OCI-LY3 (cell line): ENCODE measurements around the gene TBCB.

ENCODE experiments used
- H2AFZ ChIP-seq: fragments of 200-600, 300-600 bp; shearing (Covaris generic); 2 replicates; pipeline ENCODE4 v1.6.0; 2014; ENCODE audit warnings: antibody characterized with exemption, low read depth, low read length
- H3K27ac ChIP-seq: fragments of 200-600, 300-600 bp; sonication (generic); 2 replicates; pipeline ENCODE4 v1.5.1; 2014; ENCODE audit warnings: mild to moderate bottlenecking, low read length, moderate library complexity, mixed read lengths
- H3K27me3 ChIP-seq: fragments of 200-600, 300-600 bp; sonication (generic); 2 replicates; pipeline ENCODE4 v1.6.1; 2014; ENCODE audit warnings: low read depth, low read length, mixed read lengths
- H3K36me3 ChIP-seq: fragments of 200-600, 300-600 bp; sonication (generic); replicated peaks from 2 replicates; pipeline ENCODE3; 2014; ENCODE audit warnings: low read depth, low read length, mixed read lengths
- H3K4me1 ChIP-seq: fragments of 300-600, 200-600 bp; sonication (generic); 2 replicates; pipeline ENCODE4 v1.6.1; 2014; ENCODE audit warnings: low read length, mixed read lengths
- H3K4me2 ChIP-seq: fragments of 200-600, 300-600 bp; sonication (generic); 2 replicates; pipeline ENCODE4 v1.6.1; 2014; ENCODE audit warnings: low read length, mixed read lengths
- H3K4me3 ChIP-seq: fragments of 300-600, 200-600 bp; sonication (generic); 2 replicates; pipeline ENCODE4 v1.5.1; 2014; ENCODE audit warnings: antibody characterized with exemption, mild to moderate bottlenecking, low read length, moderate library complexity
- H3K79me2 ChIP-seq: fragments of 300-600, 200-600 bp; shearing (Covaris generic); 2 replicates; pipeline ENCODE4 v1.6.1; 2014; ENCODE audit warnings: mild to moderate bottlenecking, low read length, mixed read lengths
- H3K9ac ChIP-seq: fragments of 300-600, 200-600 bp; shearing (Covaris generic); 2 replicates; pipeline ENCODE4 v1.6.0; 2014; ENCODE audit warnings: mild to moderate bottlenecking, low read length, moderate library complexity
- H3K9me3 ChIP-seq: fragments of 200-600, 300-600 bp; shearing (Covaris generic); 2 replicates; pipeline ENCODE4 v1.6.1; 2014; ENCODE audit warnings: low read length, mixed read lengths; ENCODE audit not compliant: insufficient read depth
- H4K20me1 ChIP-seq: fragments of 200-600, 300-600 bp; sonication (generic); 2 replicates; pipeline ENCODE4 v1.6.1; 2016; ENCODE audit warnings: low read length, mixed read lengths; ENCODE audit not compliant: insufficient read depth
- CTCF ChIP-seq: fragments of 200-600, 300-600 bp; sonication (generic); IDR thresholded peaks from 2 replicates; pipeline ENCODE4 v1.5.1; 2014; ENCODE audit warnings: antibody characterized with exemption, low read length, low read depth
- EZH2phosphoT487 ChIP-seq: fragments of 200-600 bp; shearing (Covaris generic); IDR thresholded peaks from 2 replicates; pipeline ENCODE4 v1.6.1; 2018; ENCODE audit warnings: antibody characterized with exemption, mixed run types, low read depth

Gene TBCB

GRCh38 chr19:36142046-36142445 is 26.8 kb downstream of the TBCB start:
- Histone ChIP-seq H3K36me3 (peaks cover 40% of the 10 kb centered on the region), H3K9me3 (no peaks in the 10 kb centered on the region), H3K79me2 (peaks cover 19% of the 10 kb centered on the region), H3K9ac (no peak overlapping the region), H4K20me1 (peaks cover 10% of the 10 kb centered on the region), H2AFZ (no peak overlapping the region), H3K4me1 (peaks cover 10% of the 10 kb centered on the region), H3K27me3 (no peaks in the 10 kb centered on the region), H3K4me3 (no peak overlapping the region), H3K4me2 (no peak overlapping the region), H3K27ac (no peak overlapping the region)
- TF ChIP-seq CTCF (no peak), EZH2phosphoT487 (no peak)

GRCh38 chr19:36142496-36142895 is 27.2 kb downstream of the TBCB start:
- Histone ChIP-seq H3K4me1 (peaks cover 6% of the 10 kb centered on the region), H3K36me3 (peaks cover 42% of the 10 kb centered on the region), H3K27ac (no peak overlapping the region), H3K27me3 (no peaks in the 10 kb centered on the region), H3K4me3 (no peak overlapping the region), H4K20me1 (peaks cover 10% of the 10 kb centered on the region), H3K79me2 (peaks cover 19% of the 10 kb centered on the region), H3K9ac (no peak overlapping the region), H3K4me2 (no peak overlapping the region), H2AFZ (no peak overlapping the region), H3K9me3 (no peaks in the 10 kb centered on the region)
- TF ChIP-seq CTCF: no peak
- TF ChIP-seq EZH2phosphoT487: no peak

- Histone ChIP-seq H3K27me3 (no peaks in the 10 kb centered on the region), H3K4me1 (peaks cover 6% of the 10 kb centered on the region), H3K4me2 (no peak overlapping the region), H3K36me3 (peaks cover 48% of the 10 kb centered on the region), H2AFZ (no peak overlapping the region), H4K20me1 (peaks cover 10% of the 10 kb centered on the region), H3K9ac (no peak overlapping the region), H3K79me2 (peaks cover 19% of the 10 kb centered on the region), H3K27ac (no peak overlapping the region), H3K4me3 (no peak overlapping the region), H3K9me3 (no peaks in the 10 kb centered on the region)
- TF ChIP-seq EZH2phosphoT487 (no peak), CTCF (no peak)
These were observed 29.4 kb downstream of the TBCB start for GRCh38 chr19:36144624-36145023.

- no peak overlapping the region for H3K27ac ChIP-seq
- no peak overlapping the region for H3K4me2 ChIP-seq
- H2AFZ ChIP-seq: no peak overlapping the region
- no peak overlapping the region for H3K4me3 ChIP-seq
- TF ChIP-seq CTCF (no peak), EZH2phosphoT487 (no peak)
- peaks cover 50% of the 10 kb centered on the region for H3K36me3 ChIP-seq
- no peaks in the 10 kb centered on the region; the same call in 1 of the 2 replicates for H4K20me1 ChIP-seq
- no peaks in the 10 kb centered on the region for H3K27me3 ChIP-seq
- H3K79me2 ChIP-seq: no peaks in the 10 kb centered on the region
- H3K9me3 ChIP-seq: no peaks in the 10 kb centered on the region
- no peak overlapping the region for H3K9ac ChIP-seq
- H3K4me1 ChIP-seq: no peaks in the 10 kb centered on the region
These were observed 34.6 kb downstream of the TBCB start for GRCh38 chr19:36149673-36150406.
